LNCAP (cell line): Measurements from ENCODE around the gene TMEM198.

Experiments used
- TF ChIP-seq, protein P1 (sequence below): fragments of 450-650 bp; IDR thresholded peaks from 2 replicates; pipeline ENCODE4 v1.5.1; 2017; ENCODE audit warnings: mild to moderate bottlenecking

The TMEM198 gene

DNA sequence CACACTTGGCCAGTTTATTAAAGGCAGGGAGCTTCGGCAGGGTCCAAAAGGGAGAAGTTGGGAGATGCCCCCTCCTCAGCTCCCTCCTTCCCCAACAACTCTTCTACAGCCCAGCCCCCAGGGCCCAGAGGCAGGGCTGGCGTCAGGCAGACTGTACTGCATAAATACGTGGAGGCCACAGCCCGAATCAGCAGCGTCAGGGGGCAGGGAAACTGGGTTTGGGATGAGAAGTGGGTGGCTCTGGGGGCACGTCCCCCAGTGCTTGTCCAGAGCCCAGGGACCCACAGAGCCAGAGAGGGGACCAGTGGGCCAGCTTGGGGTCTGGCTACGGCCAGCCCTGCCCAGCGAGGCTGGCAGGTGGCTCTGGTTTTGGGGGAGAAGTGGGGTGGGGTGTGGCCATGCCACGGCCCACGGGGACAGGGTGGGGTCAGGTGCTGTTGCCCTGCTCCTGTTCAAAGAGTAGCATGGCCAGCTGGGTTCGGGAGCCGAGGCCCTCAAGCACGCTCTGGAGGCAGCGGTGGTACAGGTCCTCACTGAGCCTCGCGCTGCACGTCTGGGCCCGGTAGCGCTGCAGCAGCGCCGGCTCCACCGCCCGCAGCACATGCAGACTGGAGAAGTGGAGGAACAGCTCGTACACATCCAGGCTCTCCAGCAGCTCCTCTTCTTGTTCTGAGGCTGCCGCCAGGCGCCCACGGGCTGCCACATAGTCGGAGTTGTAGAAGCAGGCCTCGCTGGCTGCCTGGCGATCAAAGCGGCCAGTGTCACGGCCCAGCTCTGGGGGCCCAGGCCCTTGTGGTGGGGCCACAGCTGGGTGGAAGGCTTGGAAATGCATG is 4.7 kb upstream of the TMEM198 start:
- TF ChIP-seq, protein P1, sequence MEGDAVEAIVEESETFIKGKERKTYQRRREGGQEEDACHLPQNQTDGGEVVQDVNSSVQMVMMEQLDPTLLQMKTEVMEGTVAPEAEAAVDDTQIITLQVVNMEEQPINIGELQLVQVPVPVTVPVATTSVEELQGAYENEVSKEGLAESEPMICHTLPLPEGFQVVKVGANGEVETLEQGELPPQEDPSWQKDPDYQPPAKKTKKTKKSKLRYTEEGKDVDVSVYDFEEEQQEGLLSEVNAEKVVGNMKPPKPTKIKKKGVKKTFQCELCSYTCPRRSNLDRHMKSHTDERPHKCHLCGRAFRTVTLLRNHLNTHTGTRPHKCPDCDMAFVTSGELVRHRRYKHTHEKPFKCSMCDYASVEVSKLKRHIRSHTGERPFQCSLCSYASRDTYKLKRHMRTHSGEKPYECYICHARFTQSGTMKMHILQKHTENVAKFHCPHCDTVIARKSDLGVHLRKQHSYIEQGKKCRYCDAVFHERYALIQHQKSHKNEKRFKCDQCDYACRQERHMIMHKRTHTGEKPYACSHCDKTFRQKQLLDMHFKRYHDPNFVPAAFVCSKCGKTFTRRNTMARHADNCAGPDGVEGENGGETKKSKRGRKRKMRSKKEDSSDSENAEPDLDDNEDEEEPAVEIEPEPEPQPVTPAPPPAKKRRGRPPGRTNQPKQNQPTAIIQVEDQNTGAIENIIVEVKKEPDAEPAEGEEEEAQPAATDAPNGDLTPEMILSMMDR, result no peak

DNA sequence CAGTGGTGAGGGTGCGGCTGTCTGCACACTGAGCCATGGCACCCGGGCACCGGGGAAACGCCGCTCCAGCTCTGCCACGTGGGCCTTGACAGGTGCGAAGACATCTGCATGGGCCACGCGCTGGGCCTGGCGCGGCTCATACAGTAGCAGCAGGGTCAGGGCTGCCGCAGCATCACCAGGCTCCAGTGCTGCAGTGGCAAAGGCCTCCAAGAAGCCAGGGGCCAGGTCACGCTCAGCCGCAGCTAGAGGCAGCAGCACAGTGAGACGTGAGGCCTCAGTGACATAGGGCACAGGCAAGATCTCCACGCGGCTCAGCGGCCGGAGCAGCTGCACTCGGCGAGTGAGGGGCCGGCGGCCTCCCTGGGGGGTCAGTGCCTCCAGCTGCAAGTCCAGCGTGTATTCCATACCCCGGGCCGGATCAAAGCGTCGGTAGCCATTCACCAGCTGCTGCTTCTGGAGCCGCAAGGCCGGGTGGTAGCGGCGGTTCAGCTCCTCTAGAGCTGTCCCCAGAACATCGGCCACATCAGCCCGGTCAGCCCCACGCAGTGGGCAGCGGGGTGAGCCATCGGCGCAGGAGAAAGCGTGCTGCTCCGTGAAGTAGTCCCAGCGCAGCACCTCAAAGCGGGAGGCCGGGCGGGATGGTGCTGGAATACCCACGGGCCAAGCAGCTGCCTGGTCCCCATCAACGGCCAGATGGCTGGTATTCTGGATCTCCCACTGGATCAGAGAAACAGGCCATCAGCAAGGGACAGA is 3.7 kb upstream of the TMEM198 start:
- TF ChIP-seq, protein P1, result no peak

DNA sequence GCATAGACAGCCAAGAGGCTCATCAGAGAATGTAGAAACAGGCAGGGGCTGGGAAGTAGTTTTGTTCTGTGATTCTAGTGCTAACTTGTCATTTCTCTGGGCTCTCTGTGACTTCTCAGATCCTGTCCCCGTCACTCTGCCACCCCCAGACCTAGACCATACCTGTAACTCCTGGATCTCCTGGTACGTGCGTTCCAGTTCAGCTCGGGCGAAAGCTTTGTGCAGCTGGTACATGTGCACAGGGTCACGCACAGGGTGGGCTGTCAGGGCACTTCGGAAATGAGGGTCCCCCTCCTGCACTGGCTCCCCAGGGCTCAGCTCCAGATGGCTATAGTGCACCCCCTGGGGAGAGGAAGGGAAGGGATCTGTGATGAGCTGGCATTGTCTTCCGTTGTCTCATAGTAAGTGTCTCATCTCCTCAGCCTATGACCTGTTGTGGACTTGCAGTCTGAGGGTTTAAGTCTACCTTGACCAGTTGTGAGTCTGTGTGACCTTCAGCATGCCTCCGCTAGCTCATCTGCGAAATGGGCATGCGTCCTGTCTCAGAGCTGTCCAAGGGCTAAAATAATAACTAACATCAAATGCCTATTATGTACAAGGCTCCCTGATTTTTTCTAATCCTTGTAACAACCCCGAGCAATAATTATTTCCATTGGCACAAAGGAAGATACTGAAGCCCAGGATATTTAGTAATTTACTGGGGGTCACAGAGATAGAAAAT is 2.9 kb upstream of the TMEM198 start:
- TF ChIP-seq, protein P1, result no peak

DNA sequence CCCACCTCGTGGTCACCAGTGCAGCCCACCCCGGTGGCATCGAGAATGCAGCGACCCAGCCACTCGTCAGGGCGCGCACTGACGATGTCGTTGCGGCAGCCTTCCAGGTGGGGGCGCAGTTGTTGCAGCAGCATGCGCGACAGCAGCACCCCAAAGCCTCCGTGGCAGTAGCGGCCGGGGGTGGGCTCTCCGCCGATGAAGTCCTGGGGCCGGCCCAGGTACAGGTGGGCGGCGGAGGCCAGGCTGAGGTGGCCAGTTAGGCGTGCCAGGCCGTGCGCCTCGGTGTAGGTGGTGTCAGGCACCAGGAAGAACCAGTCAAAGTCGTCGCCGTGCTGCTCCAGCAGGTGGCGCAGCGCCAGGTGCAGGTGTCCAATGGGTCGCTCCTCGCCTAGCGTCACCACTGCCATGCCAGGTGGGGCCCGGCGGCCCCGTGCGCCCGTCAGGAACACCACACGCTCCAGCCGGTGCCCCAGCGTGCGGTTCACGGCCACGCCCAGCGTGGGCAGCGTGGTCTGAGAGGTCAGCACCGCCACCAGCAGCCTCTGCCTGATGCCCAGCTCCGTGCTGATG is 2.1 kb upstream of the TMEM198 start:
- TF ChIP-seq, protein P1, result peak; percentile 97

DNA sequence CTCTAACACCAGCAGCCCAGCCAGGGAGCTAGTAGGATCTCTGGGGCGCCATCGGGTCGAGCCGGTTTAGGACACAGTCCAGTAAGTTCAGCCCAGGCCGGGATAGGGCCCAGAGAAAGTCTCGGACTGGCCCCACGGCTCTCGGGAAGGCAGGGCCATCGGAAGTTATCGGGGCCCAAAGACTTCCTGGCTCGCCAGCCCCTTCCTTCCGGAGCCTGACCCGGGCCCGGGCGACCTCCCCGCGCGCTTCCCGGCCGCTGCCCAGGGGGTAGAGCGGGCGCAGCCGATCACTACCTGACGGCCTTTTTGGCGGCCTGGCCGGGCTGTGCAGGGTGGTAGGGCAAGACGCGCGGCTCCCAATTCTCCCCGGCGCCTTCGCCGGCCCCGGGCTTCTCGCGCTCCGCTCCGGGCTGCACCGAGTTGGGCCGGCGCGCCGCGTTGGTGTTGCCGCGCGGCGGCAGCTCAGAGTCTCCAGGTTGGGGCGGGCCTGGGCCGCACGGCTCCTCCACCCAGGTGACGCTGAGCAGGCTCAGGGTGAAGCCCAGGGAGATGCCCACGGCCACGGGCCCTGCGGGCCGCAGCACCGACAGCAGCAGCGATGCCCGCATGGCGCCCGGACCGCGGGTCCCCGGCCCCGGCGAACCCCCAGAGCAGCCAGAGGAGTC is 765 bp upstream of the TMEM198 start:
- TF ChIP-seq, protein P1, result no peak

DNA sequence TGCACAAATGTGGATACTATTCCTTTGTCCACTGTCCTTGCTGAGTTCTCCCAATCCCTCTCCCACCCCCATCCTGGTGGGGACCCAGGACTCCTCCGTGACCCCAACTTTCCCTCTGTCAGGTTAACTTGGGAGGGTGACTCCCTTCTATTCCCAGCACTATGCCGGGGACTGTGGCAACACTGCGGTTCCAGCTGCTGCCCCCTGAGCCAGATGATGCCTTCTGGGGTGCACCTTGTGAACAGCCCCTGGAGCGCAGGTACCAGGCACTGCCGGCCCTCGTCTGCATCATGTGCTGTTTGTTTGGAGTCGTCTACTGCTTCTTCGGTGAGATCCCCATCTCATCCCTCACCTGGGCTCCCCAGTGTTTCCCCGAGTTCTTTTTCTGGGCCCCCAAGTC is 739 bp downstream of the TMEM198 start:
- TF ChIP-seq, protein P1, result no peak
